IMR-90 (cell line): ENCODE results near the gene PSPN. TPM values are rescaled to one million over a fixed set of nuclear protein-coding genes. Genes with fewer than 3 reads are reported as not detected.

Source experiments
- ATAC-seq: fragments of 200-7000 bp; cut with Tn5 transposase; 2 replicates; pipeline ENCODE4 v1.9.1; 2020; ENCODE audit warnings: low read depth, mild to moderate bottlenecking, moderate library complexity
- BruUV-seq: library from RNA; stranded (reverse); fragments of 400-500 nt; replicated peaks from 2 replicates; lab custom pipeline; 2021; lab: Mats Ljungman, UMichigan
- CTCF ChIA-PET: fragments of 300-600 bp; formaldehyde crosslinking; extraction: SDS; loops from one replicate; lab custom pipeline; 2021; ENCODE audit warnings: antibody characterized with exemption; lab: Yijun Ruan, JAX
- POLR2A ChIA-PET: fragments of 300-600 bp; sonication (Branson Sonifier 250); formaldehyde crosslinking; loops from one replicate; lab custom pipeline; 2022; ENCODE audit warnings: antibody characterized with exemption; ENCODE audit not compliant: unreplicated experiment; lab: Charles Lee
- DNase-seq: peaks from one replicate; pipeline ENCODE4 v3.0.0; 2013
- H2AFZ ChIP-seq: replicated peaks from 2 replicates; pipeline ENCODE3; 2013; ENCODE audit warnings: low read length, mild to moderate bottlenecking; ENCODE audit not compliant: poor library complexity
- H2AK5ac ChIP-seq: 2 replicates; pipeline ENCODE4 v1.6.1; 2013; ENCODE audit warnings: low read depth, low read length, inconsistent platforms
- H2AK9ac ChIP-seq: replicated peaks from 2 replicates; pipeline ENCODE3; 2013; ENCODE audit warnings: mild to moderate bottlenecking, low read depth, low read length, moderate library complexity; ENCODE audit not compliant: poor library complexity
- H2BK120ac ChIP-seq: 2 replicates; pipeline ENCODE4 v1.6.1; 2013; ENCODE audit warnings: low read depth, low read length, inconsistent platforms
- H2BK15ac ChIP-seq: 3 replicates; pipeline ENCODE4 v1.6.1; 2013; ENCODE audit warnings: low read depth, low read length, inconsistent platforms
- H2BK20ac ChIP-seq: 2 replicates; pipeline ENCODE4 v1.6.1; 2013; ENCODE audit warnings: low read depth, mild to moderate bottlenecking, inconsistent platforms, low read length, moderate library complexity
- H2BK5ac ChIP-seq: 2 replicates; pipeline ENCODE4 v1.6.1; 2013; ENCODE audit warnings: mild to moderate bottlenecking, low read depth, low read length, inconsistent platforms; ENCODE audit not compliant: poor library complexity, severe bottlenecking
- H3K14ac ChIP-seq: replicated peaks from 2 replicates; pipeline ENCODE4 v1.6.1; 2013; ENCODE audit warnings: low read depth, low read length, inconsistent platforms
- H3K18ac ChIP-seq: 2 replicates; pipeline ENCODE4 v1.6.1; 2013; ENCODE audit warnings: low read depth, low read length, control low read depth
- H3K23ac ChIP-seq: 2 replicates; pipeline ENCODE4 v1.6.1; 2013; ENCODE audit warnings: low read depth, low read length, inconsistent platforms
- H3K27ac ChIP-seq: 2 replicates; pipeline ENCODE4 v1.5.1; 2013; ENCODE audit warnings: mild to moderate bottlenecking, control low read depth, low read length; ENCODE audit not compliant: insufficient read depth
- H3K27me3 ChIP-seq: 2 replicates; pipeline ENCODE4 v1.6.1; 2013; ENCODE audit warnings: low read length; ENCODE audit not compliant: control insufficient read depth, insufficient read depth
- H3K36me3 ChIP-seq: 2 replicates; pipeline ENCODE4 v1.6.1; 2013; ENCODE audit warnings: low read length, mixed read lengths; ENCODE audit not compliant: control insufficient read depth, insufficient read depth
- H3K4ac ChIP-seq: 2 replicates; pipeline ENCODE4 v1.6.1; 2013; ENCODE audit warnings: low read depth, low read length, inconsistent platforms
- H3K4me1 ChIP-seq: 2 replicates; pipeline ENCODE4 v1.6.1; 2013; ENCODE audit warnings: low read length, mixed read lengths; ENCODE audit not compliant: control insufficient read depth, insufficient read depth
- H3K4me2 ChIP-seq: 2 replicates; pipeline ENCODE4 v1.6.1; 2013; ENCODE audit warnings: low read depth, mild to moderate bottlenecking, control low read depth, low read length, moderate library complexity
- H3K4me3 ChIP-seq: 2 replicates; pipeline ENCODE4 v1.5.1; 2013; ENCODE audit warnings: low read depth, mild to moderate bottlenecking, control low read depth, low read length, moderate library complexity; ENCODE audit not compliant: insufficient read depth
- H3K56ac ChIP-seq: 2 replicates; pipeline ENCODE4 v1.6.1; 2013; ENCODE audit warnings: low read length, inconsistent platforms; ENCODE audit not compliant: insufficient read depth; ENCODE audit errors: extremely low read depth
- H3K79me1 ChIP-seq, 2 experiments: 2 replicates each; pipeline ENCODE4 v1.6.1; 2013; ENCODE audit warnings: low read length in 2 of 2, inconsistent platforms in 1 of 2, low read depth in 1 of 2
- H3K9ac ChIP-seq: 2 replicates; pipeline ENCODE4 v1.6.1; 2013; ENCODE audit warnings: low read depth, low read length, control low read depth
- H3K9me1 ChIP-seq: 2 replicates; pipeline ENCODE4 v1.6.1; 2013; ENCODE audit warnings: low read length, inconsistent platforms; ENCODE audit not compliant: insufficient read depth
- H3K9me3 ChIP-seq: 2 replicates; pipeline ENCODE4 v1.6.1; 2013; ENCODE audit warnings: low read length; ENCODE audit not compliant: control insufficient read depth, insufficient read depth
- H4K20me1 ChIP-seq: 2 replicates; pipeline ENCODE4 v1.6.1; 2013; ENCODE audit warnings: low read length, inconsistent platforms; ENCODE audit not compliant: insufficient read depth
- H4K5ac ChIP-seq: 2 replicates; pipeline ENCODE4 v1.6.1; 2013; ENCODE audit warnings: mild to moderate bottlenecking, low read depth, low read length, control low read depth
- H4K8ac ChIP-seq, 2 experiments: 2 replicates each; pipeline ENCODE4 v1.6.1; 2013; ENCODE audit warnings: low read depth in 2 of 2, low read length in 2 of 2, control low read depth in 1 of 2, inconsistent platforms in 1 of 2
- H4K91ac ChIP-seq: 2 replicates; pipeline ENCODE4 v1.6.1; 2013; ENCODE audit warnings: low read depth, low read length, inconsistent platforms; ENCODE audit not compliant: insufficient read depth
- BHLHE40 ChIP-seq: fragments of 150-350 bp; IDR thresholded peaks from 2 replicates; pipeline ENCODE4 v1.6.1; 2016; ENCODE audit warnings: mild to moderate bottlenecking, low read depth, low read length
- CEBPB ChIP-seq: IDR thresholded peaks from 2 replicates; pipeline ENCODE4 v1.6.1; 2012; ENCODE audit warnings: low read depth, low read length, improper control_type of control experiment
- CHD1 ChIP-seq: IDR thresholded peaks from 2 replicates; pipeline ENCODE4 v1.6.1; 2012; ENCODE audit warnings: low read depth, low read length, improper control_type of control experiment
- FOS ChIP-seq: fragments of 150-350 bp; IDR thresholded peaks from 2 replicates; pipeline ENCODE4 v1.6.1; 2016; ENCODE audit warnings: low read depth, low read length
- MAFK ChIP-seq: IDR thresholded peaks from 2 replicates; pipeline ENCODE4 v1.6.1; 2012; ENCODE audit warnings: low read depth, low read length, improper control_type of control experiment
- MAZ ChIP-seq: IDR thresholded peaks from 2 replicates; pipeline ENCODE4 v1.6.1; 2012; ENCODE audit warnings: low read depth, mild to moderate bottlenecking, low read length, improper control_type of control experiment, moderate library complexity, borderline replicate concordance
- MXI1 ChIP-seq: IDR thresholded peaks from 2 replicates; pipeline ENCODE4 v1.6.1; 2012; ENCODE audit warnings: low read depth, mild to moderate bottlenecking, low read length, moderate library complexity, borderline replicate concordance
- NFE2L2 ChIP-seq: fragments of 150-350 bp; IDR thresholded peaks from 2 replicates; pipeline ENCODE4 v1.6.1; 2016; ENCODE audit warnings: low read depth, mild to moderate bottlenecking, low read length
- POLR2A ChIP-seq: IDR thresholded peaks from 2 replicates; pipeline ENCODE4 v1.6.1; 2012; ENCODE audit warnings: mild to moderate bottlenecking, low read depth, low read length
- RAD21 ChIP-seq: IDR thresholded peaks from 2 replicates; pipeline ENCODE4 v1.6.1; 2012; ENCODE audit warnings: low read length, improper control_type of control experiment
- RCOR1 ChIP-seq: IDR thresholded peaks from 2 replicates; pipeline ENCODE4 v1.6.1; 2012; ENCODE audit warnings: mild to moderate bottlenecking, low read length, improper control_type of control experiment; ENCODE audit not compliant: insufficient replicate concordance
- RFX5 ChIP-seq: IDR thresholded peaks from 2 replicates; pipeline ENCODE4 v1.8.0; 2012; ENCODE audit warnings: low read depth, mild to moderate bottlenecking, low read length, moderate library complexity
- SMC3 ChIP-seq: fragments of 150-350 bp; IDR thresholded peaks from 2 replicates; pipeline ENCODE4 v1.6.1; 2016; ENCODE audit warnings: low read depth, mild to moderate bottlenecking, antibody characterized with exemption, low read length, moderate library complexity
- USF2 ChIP-seq: fragments of 150-350 bp; IDR thresholded peaks from 2 replicates; pipeline ENCODE4 v1.6.1; 2017; ENCODE audit warnings: mild to moderate bottlenecking, antibody characterized with exemption, low read length, low read depth
- WGBS, 2 experiments: methylation state at CpG; one replicate each; pipeline versions ENCODE4 v1.1.5 to v1.1.7; 2013; ENCODE audit warnings: missing lambda C conversion rate in 2 of 2; ENCODE audit not compliant: insufficient read length in 1 of 2; ENCODE audit errors: extremely low coverage in 2 of 2; 5-methylcytosine and 5-hydroxymethylcytosine counted together
- dilution Hi-C: fragments of 300-500 bp; cut with HindIII; formaldehyde crosslinking; loops from one replicate; pipeline ENCODE4 v1.14.3; 2018; ENCODE audit warnings: low sequenced_read_pairs; ENCODE audit not compliant: unreplicated experiment
- in situ Hi-C: fragments of 300-500 bp; cut with MboI; formaldehyde crosslinking; loops from 3 replicates; pipeline ENCODE4 v1.14.3; 2019; ENCODE audit warnings: low sequenced_read_pairs, inconsistent platforms, mixed read lengths
- intact Hi-C: fragments of 100-400 bp; cut with micrococcal nuclease; formaldehyde crosslinking; loops from 2 replicates; pipeline ENCODE4 v1.10.0; 2022
- polyA plus RNA-seq, 3 experiments: library from polyadenylated mRNA; depleted of rRNA; stranded (reverse); fragments of >200 nt; gene quantifications; 2 replicates each; pipeline ENCODE4 v1.2.3, GENCODE V29; 2012; ENCODE audit warnings: low replicate concordance in 1 of 3
- total RNA-seq: library from RNA; depleted of rRNA; stranded (reverse); fragments of >200 nt; gene quantifications from 2 replicates; pipeline ENCODE4 v1.2.3, GENCODE V29; 2012
- TF ChIP-seq, protein P1 (sequence below): conservative IDR thresholded peaks from 2 replicates; pipeline ENCODE4 v1.5.1; 2012; ENCODE audit warnings: mild to moderate bottlenecking, low read depth, low read length, improper control_type of control experiment
- TF ChIP-seq, protein P2 (sequence below): fragments of 150-350 bp; IDR thresholded peaks from 2 replicates; pipeline ENCODE4 v1.6.1; 2016; ENCODE audit warnings: low read depth, mild to moderate bottlenecking, low read length, moderate library complexity, borderline replicate concordance

Gene PSPN
- total and polyA plus RNA-seq, 2 of the 4 experiments (the other 2 are of a cell fraction) = 0.34 to 0.54 TPM

GRCh38 chr19:6409346-6409745, 33.6 kb upstream of the PSPN start:
- Histone ChIP-seq H3K36me3 (peaks cover 13% of the 10 kb centered on the region), H3K9me3 (no peaks in the 10 kb centered on the region), H4K5ac (no peak overlapping the region), H2AFZ (no peak overlapping the region), H4K8ac (no peak overlapping the region), H3K4me2 (no peak overlapping the region), H4K91ac (no peak overlapping the region), H3K79me1 (no peaks in the 10 kb centered on the region), H3K27ac (no peak overlapping the region), H3K56ac (no peak overlapping the region), H3K4ac (no peak overlapping the region), H2AK9ac (no peak overlapping the region), H2BK5ac (no peak overlapping the region), H3K4me3 (no peak overlapping the region), H3K4me1 (no peaks in the 10 kb centered on the region), H2AK5ac (no peak overlapping the region), H3K18ac (no peak overlapping the region), H3K9ac (no peak overlapping the region), H2BK20ac (no peak overlapping the region), H4K20me1 (no peaks in the 10 kb centered on the region; the same call in 1 of the 2 replicates), H2BK15ac (no peak overlapping the region), H3K14ac (no peak overlapping the region), H3K27me3 (no peaks in the 10 kb centered on the region), H2BK120ac (no peak overlapping the region), H3K23ac (no peak overlapping the region), H3K9me1 (no peaks in the 10 kb centered on the region; the same call in 1 of the 2 replicates)
- in situ Hi-C loops = no loop called here
- intact Hi-C loops = no loop called here
- POLR2A ChIA-PET = no interaction called here
- DNase-seq (no peak), ATAC-seq (no peak)
- dilution Hi-C loops = no loop called here
- no TSS peak for BruUV-seq
- no peak for TF ChIP-seq USF2
- no peak for TF ChIP-seq POLR2A
- TF ChIP-seq FOS = no peak
- TF ChIP-seq RAD21 = no peak
- no peak for TF ChIP-seq SMC3
- no peak for TF ChIP-seq RFX5
- no peak for TF ChIP-seq CEBPB
- TF ChIP-seq CHD1 = no peak
- TF ChIP-seq MXI1 = no peak
- TF ChIP-seq NFE2L2 = no peak
- TF ChIP-seq MAFK = no peak
- no peak for TF ChIP-seq BHLHE40
- TF ChIP-seq MAZ = no peak
- TF ChIP-seq, protein P1, sequence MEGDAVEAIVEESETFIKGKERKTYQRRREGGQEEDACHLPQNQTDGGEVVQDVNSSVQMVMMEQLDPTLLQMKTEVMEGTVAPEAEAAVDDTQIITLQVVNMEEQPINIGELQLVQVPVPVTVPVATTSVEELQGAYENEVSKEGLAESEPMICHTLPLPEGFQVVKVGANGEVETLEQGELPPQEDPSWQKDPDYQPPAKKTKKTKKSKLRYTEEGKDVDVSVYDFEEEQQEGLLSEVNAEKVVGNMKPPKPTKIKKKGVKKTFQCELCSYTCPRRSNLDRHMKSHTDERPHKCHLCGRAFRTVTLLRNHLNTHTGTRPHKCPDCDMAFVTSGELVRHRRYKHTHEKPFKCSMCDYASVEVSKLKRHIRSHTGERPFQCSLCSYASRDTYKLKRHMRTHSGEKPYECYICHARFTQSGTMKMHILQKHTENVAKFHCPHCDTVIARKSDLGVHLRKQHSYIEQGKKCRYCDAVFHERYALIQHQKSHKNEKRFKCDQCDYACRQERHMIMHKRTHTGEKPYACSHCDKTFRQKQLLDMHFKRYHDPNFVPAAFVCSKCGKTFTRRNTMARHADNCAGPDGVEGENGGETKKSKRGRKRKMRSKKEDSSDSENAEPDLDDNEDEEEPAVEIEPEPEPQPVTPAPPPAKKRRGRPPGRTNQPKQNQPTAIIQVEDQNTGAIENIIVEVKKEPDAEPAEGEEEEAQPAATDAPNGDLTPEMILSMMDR = no peak
- TF ChIP-seq, protein P2, sequence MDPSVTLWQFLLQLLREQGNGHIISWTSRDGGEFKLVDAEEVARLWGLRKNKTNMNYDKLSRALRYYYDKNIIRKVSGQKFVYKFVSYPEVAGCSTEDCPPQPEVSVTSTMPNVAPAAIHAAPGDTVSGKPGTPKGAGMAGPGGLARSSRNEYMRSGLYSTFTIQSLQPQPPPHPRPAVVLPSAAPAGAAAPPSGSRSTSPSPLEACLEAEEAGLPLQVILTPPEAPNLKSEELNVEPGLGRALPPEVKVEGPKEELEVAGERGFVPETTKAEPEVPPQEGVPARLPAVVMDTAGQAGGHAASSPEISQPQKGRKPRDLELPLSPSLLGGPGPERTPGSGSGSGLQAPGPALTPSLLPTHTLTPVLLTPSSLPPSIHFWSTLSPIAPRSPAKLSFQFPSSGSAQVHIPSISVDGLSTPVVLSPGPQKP = no peak
- TF ChIP-seq RCOR1 = no peak
- CTCF ChIA-PET = no interaction called here
- no CpG with 5 or more reads among the region's 6 CpGs for WGBS, 2 experiments
